HepG2 (cell line): ENCODE measurements around the gene CD248. TPM values are rescaled to one million over a fixed set of nuclear protein-coding genes. Genes with fewer than 3 reads are reported as not detected.

ENCODE experiments used
- DNMT3B ChIP-seq: conservative IDR thresholded peaks from 2 replicates; pipeline ENCODE4 v1.6.1; 2016; ENCODE audit warnings: missing biosample characterization, control low read depth
- FLYWCH1 ChIP-seq: sonication (generic); formaldehyde crosslinking; IDR thresholded peaks from 2 replicates; pipeline ENCODE4 v1.8.1; 2023; ENCODE audit warnings: mild to moderate bottlenecking, missing genetic modification reagents
- HNF1A ChIP-seq, 2 experiments: sonication (generic) in 1 of 2; formaldehyde crosslinking in 1 of 2; IDR thresholded peaks; 2 replicates each; pipeline versions ENCODE4 v1.4.0 to v1.6.1; 2016 to 2020; ENCODE audit warnings: borderline replicate concordance in 1 of 2, low read depth in 1 of 2, mild to moderate bottlenecking in 1 of 2, missing genetic modification reagents in 1 of 2
- KLF12 ChIP-seq: sonication (generic); formaldehyde crosslinking; IDR thresholded peaks from 2 replicates; pipeline ENCODE4 v1.4.0; 2020; ENCODE audit warnings: missing genetic modification reagents, borderline replicate concordance
- MED8 ChIP-seq: sonication (generic); formaldehyde crosslinking; IDR thresholded peaks from 2 replicates; pipeline ENCODE4 v1.8.1; 2023; ENCODE audit warnings: mild to moderate bottlenecking, missing genetic modification reagents; ENCODE audit not compliant: insufficient replicate concordance
- NR2C2 ChIP-seq: sonication (generic); formaldehyde crosslinking; IDR thresholded peaks from 2 replicates; pipeline ENCODE4 v1.4.0; 2020; ENCODE audit warnings: missing genetic modification reagents, mild to moderate bottlenecking, moderate library complexity, borderline replicate concordance
- PRDM10 ChIP-seq: sonication (generic); formaldehyde crosslinking; IDR thresholded peaks from 2 replicates; pipeline ENCODE4 v1.4.0; 2020; ENCODE audit warnings: low read depth, missing genetic modification reagents
- REPIN1 ChIP-seq: sonication (generic); formaldehyde crosslinking; IDR thresholded peaks from 2 replicates; pipeline ENCODE4 v1.8.0; 2022; ENCODE audit warnings: missing genetic modification reagents, low read depth, mild to moderate bottlenecking, borderline replicate concordance
- SNAPC2 ChIP-seq: sonication (generic); formaldehyde crosslinking; IDR thresholded peaks from 2 replicates; pipeline ENCODE4 v1.8.1; 2022; ENCODE audit warnings: mild to moderate bottlenecking, missing genetic modification reagents
- TSC22D2 ChIP-seq: sonication (generic); formaldehyde crosslinking; IDR thresholded peaks from 2 replicates; pipeline ENCODE4 v1.5.1; 2020; ENCODE audit warnings: missing genetic modification reagents, mild to moderate bottlenecking, borderline replicate concordance
- ZNF343 ChIP-seq: sonication (generic); formaldehyde crosslinking; IDR thresholded peaks from 2 replicates; pipeline ENCODE4 v1.4.0; 2020; ENCODE audit warnings: mild to moderate bottlenecking, missing genetic modification reagents
- ZNF451 ChIP-seq: sonication (generic); formaldehyde crosslinking; IDR thresholded peaks from 2 replicates; pipeline ENCODE4 v1.5.0; 2020; ENCODE audit warnings: mild to moderate bottlenecking, missing genetic modification reagents
- ZNF468 ChIP-seq: sonication (generic); formaldehyde crosslinking; IDR thresholded peaks from 2 replicates; pipeline ENCODE4 v1.8.0; 2022; ENCODE audit warnings: mild to moderate bottlenecking, moderate library complexity, missing genetic modification reagents
- ZNF652 ChIP-seq: IDR thresholded peaks from 2 replicates; pipeline ENCODE4 v1.6.1; 2016; ENCODE audit warnings: low read depth, borderline replicate concordance
- ZNF780A ChIP-seq: sonication (generic); formaldehyde crosslinking; IDR thresholded peaks from 2 replicates; pipeline ENCODE4 v1.8.0; 2022; ENCODE audit warnings: mild to moderate bottlenecking, missing genetic modification reagents, moderate library complexity
- ZNF792 ChIP-seq: IDR thresholded peaks from 2 replicates; pipeline ENCODE4 v1.6.1; 2016
- polyA plus RNA-seq, 8 experiments: library from polyadenylated mRNA; depleted of rRNA in 3 of 8; stranded (reverse) in 7 of 8; unstranded in 1 of 8; fragments of >200 nt; fragmentation: Illumina TruSeq in 4 of 8; extraction: Trizol in 4 of 8; gene quantifications; 2 replicates each; pipeline versions ENCODE4 v1.2.1 to v1.2.3, GENCODE V29; 2011 to 2016; ENCODE audit warnings: low read depth in 4 of 8, missing spikeins in 1 of 8, mixed read lengths in 1 of 8; ENCODE audit not compliant: insufficient read depth in 1 of 8
- total RNA-seq, 5 experiments: library from RNA; depleted of rRNA; stranded (reverse); fragments of >200 nt; fragmentation: Illumina TruSeq; extraction: Trizol; gene quantifications; 2 replicates each; pipeline ENCODE4 v1.2.3, GENCODE V29; 2016; ENCODE audit warnings: low read depth in 1 of 5
- TF ChIP-seq, protein P1 (sequence below): sonication (generic); formaldehyde crosslinking; IDR thresholded peaks from 2 replicates; pipeline ENCODE4 v1.5.1; 2020; ENCODE audit warnings: mild to moderate bottlenecking, missing genetic modification reagents, moderate library complexity
- TF ChIP-seq, protein P2 (sequence below): IDR thresholded peaks from 2 replicates; pipeline ENCODE4 v1.6.1; 2016; ENCODE audit warnings: control low read depth

CD248 gene
- total and polyA plus RNA-seq, 2 of the 13 experiments (the other 11 are each of a cell fraction or from before 2014, with no cell fraction given), result 0.25 to 0.35 TPM

GRCh38 chr11:66311965-66312548 is 4.8 kb downstream of the CD248 start (continued):
- TF ChIP-seq PRDM10 (CRISPR knock-in tag) (0 out of 2 replicates have a peak, but pooled peaks have one; percentile 43), KLF12 (CRISPR knock-in tag) (peak; percentile 18; the same call in 1 of the 2 replicates), MED8 (CRISPR knock-in tag) (no peak), ZNF792 (CRISPR knock-in tag) (peak; percentile 43; the same call in 1 of the 2 replicates), NR2C2 (CRISPR knock-in tag) (peak; percentile 60), TSC22D2 (CRISPR knock-in tag) (peak; percentile 71; the same call in 1 of the 2 replicates), SNAPC2 (no peak), ZNF468 (no peak), ZNF780A (CRISPR knock-in tag) (no peak), ZNF652 (CRISPR knock-in tag) (peak; percentile 74; the same call in 1 of the 2 replicates), DNMT3B (peak; percentile 75; the same call in 1 of the 2 replicates), REPIN1 (CRISPR knock-in tag) (peak; percentile 77), ZNF451 (CRISPR knock-in tag) (no peak; the same call in 1 of the 2 replicates), FLYWCH1 (CRISPR knock-in tag) (no peak), ZNF343 (CRISPR knock-in tag) (0 out of 2 replicates have a peak, but pooled peaks have one; percentile 51), HNF1A (IDR thresholded peaks at IDR 0.05; ENCODE audit: low read depth) (no peak), HNF1A (CRISPR knock-in tag; IDR thresholded peaks at IDR 0.05; ENCODE audit: borderline replicate concordance) (0 out of 2 replicates have a peak, but pooled peaks have one; percentile 26)
- TF ChIP-seq, protein P1, sequence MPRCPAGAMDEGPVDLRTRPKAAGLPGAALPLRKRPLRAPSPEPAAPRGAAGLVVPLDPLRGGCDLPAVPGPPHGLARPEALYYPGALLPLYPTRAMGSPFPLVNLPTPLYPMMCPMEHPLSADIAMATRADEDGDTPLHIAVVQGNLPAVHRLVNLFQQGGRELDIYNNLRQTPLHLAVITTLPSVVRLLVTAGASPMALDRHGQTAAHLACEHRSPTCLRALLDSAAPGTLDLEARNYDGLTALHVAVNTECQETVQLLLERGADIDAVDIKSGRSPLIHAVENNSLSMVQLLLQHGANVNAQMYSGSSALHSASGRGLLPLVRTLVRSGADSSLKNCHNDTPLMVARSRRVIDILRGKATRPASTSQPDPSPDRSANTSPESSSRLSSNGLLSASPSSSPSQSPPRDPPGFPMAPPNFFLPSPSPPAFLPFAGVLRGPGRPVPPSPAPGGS (CRISPR knock-in tag), result 0 out of 2 replicates have a peak, but pooled peaks have one; percentile 25
- TF ChIP-seq, protein P2, sequence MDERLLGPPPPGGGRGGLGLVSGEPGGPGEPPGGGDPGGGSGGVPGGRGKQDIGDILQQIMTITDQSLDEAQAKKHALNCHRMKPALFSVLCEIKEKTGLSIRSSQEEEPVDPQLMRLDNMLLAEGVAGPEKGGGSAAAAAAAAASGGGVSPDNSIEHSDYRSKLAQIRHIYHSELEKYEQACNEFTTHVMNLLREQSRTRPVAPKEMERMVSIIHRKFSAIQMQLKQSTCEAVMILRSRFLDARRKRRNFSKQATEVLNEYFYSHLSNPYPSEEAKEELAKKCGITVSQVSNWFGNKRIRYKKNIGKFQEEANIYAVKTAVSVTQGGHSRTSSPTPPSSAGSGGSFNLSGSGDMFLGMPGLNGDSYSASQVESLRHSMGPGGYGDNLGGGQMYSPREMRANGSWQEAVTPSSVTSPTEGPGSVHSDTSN (CRISPR knock-in tag), result no peak
